C4-2B (cell line): Measurements from ENCODE around the gene SLC4A1.

Experiments
- ZFX ChIP-seq: fragments of 450-650 bp; IDR thresholded peaks from 2 replicates; pipeline ENCODE4 v1.6.1; 2017
- TF ChIP-seq, protein P1 (sequence below): fragments of 450-650 bp; conservative IDR thresholded peaks from 2 replicates; pipeline ENCODE4 v1.5.1; 2017; ENCODE audit warnings: mild to moderate bottlenecking

DNA sequence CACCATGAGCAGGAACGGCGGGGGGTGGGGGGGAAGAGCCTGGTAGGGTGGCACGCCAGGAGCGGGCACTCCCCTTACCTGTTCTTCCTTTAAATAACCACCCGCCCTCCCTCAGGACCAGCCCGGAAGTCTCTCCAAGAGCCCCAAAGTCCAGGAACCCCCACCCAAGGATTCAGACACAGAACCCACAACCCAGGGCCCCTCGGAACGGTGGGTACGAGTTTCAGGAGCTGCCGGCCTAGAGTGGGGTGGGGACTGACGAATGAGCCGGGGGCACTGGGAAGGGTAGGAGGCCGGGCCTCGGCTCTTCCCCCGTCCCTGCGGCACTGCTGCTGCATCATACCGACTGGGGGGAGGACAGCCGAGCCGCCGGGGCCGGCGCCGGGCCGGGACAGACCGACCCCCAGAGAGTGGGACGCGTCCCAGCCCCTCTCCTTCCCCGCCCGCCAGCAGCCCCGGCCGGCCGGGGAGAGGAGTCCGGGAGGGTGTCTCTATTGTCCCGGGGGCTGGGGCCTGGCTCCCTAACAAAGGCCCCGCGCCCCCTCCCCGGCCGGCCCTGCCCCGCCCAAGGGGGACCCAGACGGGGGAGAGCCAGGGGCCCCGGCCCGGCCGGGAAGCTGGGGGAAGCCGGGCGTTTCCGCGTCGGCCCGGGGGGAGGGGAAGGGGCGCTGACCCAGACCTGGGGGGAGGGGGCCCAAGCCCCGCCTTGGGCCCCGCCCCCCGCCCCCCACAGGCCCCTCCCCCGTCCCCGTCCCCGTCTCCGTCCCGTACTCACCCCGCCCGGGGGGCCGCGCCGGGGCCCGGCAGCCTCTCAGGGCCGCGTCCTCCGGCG lies 69.0 kb downstream of the SLC4A1 start:
- TF ChIP-seq, protein P1, sequence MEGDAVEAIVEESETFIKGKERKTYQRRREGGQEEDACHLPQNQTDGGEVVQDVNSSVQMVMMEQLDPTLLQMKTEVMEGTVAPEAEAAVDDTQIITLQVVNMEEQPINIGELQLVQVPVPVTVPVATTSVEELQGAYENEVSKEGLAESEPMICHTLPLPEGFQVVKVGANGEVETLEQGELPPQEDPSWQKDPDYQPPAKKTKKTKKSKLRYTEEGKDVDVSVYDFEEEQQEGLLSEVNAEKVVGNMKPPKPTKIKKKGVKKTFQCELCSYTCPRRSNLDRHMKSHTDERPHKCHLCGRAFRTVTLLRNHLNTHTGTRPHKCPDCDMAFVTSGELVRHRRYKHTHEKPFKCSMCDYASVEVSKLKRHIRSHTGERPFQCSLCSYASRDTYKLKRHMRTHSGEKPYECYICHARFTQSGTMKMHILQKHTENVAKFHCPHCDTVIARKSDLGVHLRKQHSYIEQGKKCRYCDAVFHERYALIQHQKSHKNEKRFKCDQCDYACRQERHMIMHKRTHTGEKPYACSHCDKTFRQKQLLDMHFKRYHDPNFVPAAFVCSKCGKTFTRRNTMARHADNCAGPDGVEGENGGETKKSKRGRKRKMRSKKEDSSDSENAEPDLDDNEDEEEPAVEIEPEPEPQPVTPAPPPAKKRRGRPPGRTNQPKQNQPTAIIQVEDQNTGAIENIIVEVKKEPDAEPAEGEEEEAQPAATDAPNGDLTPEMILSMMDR, result no peak
- TF ChIP-seq ZFX, result no peak
